Effector CD4-positive, alpha-beta T cell (primary cell): ENCODE measurements around the gene LYRM7.
A peak's percentile ranks its signal among the peaks of the same experiment; 100 is the strongest.
"Not testable (repeated sequence)": the region's sequence is repeated elsewhere in the genome, so short reads cannot be mapped to it uniquely, and the experiment has no call there.

Source experiments
- DNase-seq: peaks from one replicate; pipeline ENCODE4 v3.0.0-alpha.2; 2020
- total RNA-seq: gene quantifications from one replicate; lab custom pipeline; 2026; lab: John Stamatoyannopoulos, UW

The LYRM7 gene
- 36.0 reads per million, percentile 61 among the genes with 10 or more reads in this experiment for total RNA-seq

GRCh38 chr5:131170540-131171275 lies at the start of gene LYRM7:
Gene LYRM7, plus strand, starts transcription at chr5:131170944. Its CDS starts 77 bp downstream, at chr5:131171021.
- DNase-seq: peak; percentile 94

GRCh38 chr5:131127244-131127643 lies 43.5 kb upstream of the LYRM7 start:
- DNase-seq: not testable (repeated sequence)

- no peak for DNase-seq
These were observed 41.4 kb upstream of the LYRM7 start for GRCh38 chr5:131129306-131129705.

- DNase-seq: not testable (repeated sequence)
These were observed 37.7 kb upstream of the LYRM7 start for GRCh38 chr5:131133091-131133490.

- not testable (repeated sequence) for DNase-seq
These were observed 32.3 kb upstream of the LYRM7 start for GRCh38 chr5:131138406-131138805.

- DNase-seq: no peak
These were observed 31.4 kb upstream of the LYRM7 start for GRCh38 chr5:131139321-131139720.

- DNase-seq: no peak
These were observed 27.6 kb upstream of the LYRM7 start for GRCh38 chr5:131142970-131143617.

GRCh38 chr5:131147258-131147657 lies 23.5 kb upstream of the LYRM7 start:
- DNase-seq: no peak

GRCh38 chr5:131148835-131149234 lies 21.9 kb upstream of the LYRM7 start:
- DNase-seq: no peak

GRCh38 chr5:131150408-131150807 lies 20.3 kb upstream of the LYRM7 start:
- DNase-seq: no peak

- DNase-seq: no peak
These were observed 19.5 kb upstream of the LYRM7 start for GRCh38 chr5:131151216-131151615.

- no peak for DNase-seq
These were observed 14.4 kb upstream of the LYRM7 start for GRCh38 chr5:131156385-131156784.

- no peak for DNase-seq
These were observed 13.8 kb upstream of the LYRM7 start for GRCh38 chr5:131156957-131157356.

GRCh38 chr5:131160134-131160533 lies 10.6 kb upstream of the LYRM7 start:
- no peak for DNase-seq

GRCh38 chr5:131163276-131164119 lies 7.2 kb upstream of the LYRM7 start:
- DNase-seq: no peak

- peak; percentile 51 for DNase-seq
These were observed 6.3 kb upstream of the LYRM7 start for GRCh38 chr5:131164191-131165118.

GRCh38 chr5:131165119-131165727 lies 5.5 kb upstream of the LYRM7 start, which contains the start of gene HINT1:
Gene HINT1, minus strand, starts transcription at chr5:131165256. Its CDS starts 51 bp downstream, at chr5:131165205.
- peak; percentile 93 for DNase-seq

GRCh38 chr5:131167615-131168014 lies 3.1 kb upstream of the LYRM7 start:
- no peak for DNase-seq

- no peak for DNase-seq
These were observed 769 bp upstream of the LYRM7 start for GRCh38 chr5:131169810-131170539.

- peak; percentile 6 for DNase-seq
These were observed 599 bp downstream of the LYRM7 start for GRCh38 chr5:131171276-131171810.

- DNase-seq: no peak
These were observed 9.7 kb downstream of the LYRM7 start for GRCh38 chr5:131180407-131180806.
